Transverse colon (tissue), 4 donors: ENCODE measurements around the gene OGFOD1.

ENCODE experiments used
- EP300 ChIP-seq: sonication (generic); formaldehyde crosslinking; IDR thresholded peaks from one replicate; pipeline ENCODE4 v1.6.1; 2017; ENCODE audit warnings: antibody characterized with exemption, low read depth
- POLR2A ChIP-seq: fragments of 450-650 bp; IDR thresholded peaks from one replicate; pipeline ENCODE4 v1.6.1; 2016; ENCODE audit warnings: antibody characterized with exemption, mild to moderate bottlenecking, moderate library complexity
- POLR2AphosphoS5 ChIP-seq, 3 donors: sonication (generic); formaldehyde crosslinking; IDR thresholded peaks; one replicate each; pipeline ENCODE4 v1.6.1; 2016; ENCODE audit warnings: antibody characterized with exemption in 3 of 3
- TF ChIP-seq, protein P1 (sequence below), 5 experiments: fragments of 200-600 bp in 3 of 5; fragments of 450-650 bp in 2 of 5; sonication (generic) in 3 of 5; IDR thresholded peaks; 1 replicate in 2 of 5; 2 replicates in 3 of 5; pipeline ENCODE4 v1.5.1; 2016 to 2017; ENCODE audit warnings: antibody characterized with exemption in 5 of 5, inconsistent platforms in 3 of 5, mild to moderate bottlenecking in 2 of 5, moderate library complexity in 1 of 5

DNA sequence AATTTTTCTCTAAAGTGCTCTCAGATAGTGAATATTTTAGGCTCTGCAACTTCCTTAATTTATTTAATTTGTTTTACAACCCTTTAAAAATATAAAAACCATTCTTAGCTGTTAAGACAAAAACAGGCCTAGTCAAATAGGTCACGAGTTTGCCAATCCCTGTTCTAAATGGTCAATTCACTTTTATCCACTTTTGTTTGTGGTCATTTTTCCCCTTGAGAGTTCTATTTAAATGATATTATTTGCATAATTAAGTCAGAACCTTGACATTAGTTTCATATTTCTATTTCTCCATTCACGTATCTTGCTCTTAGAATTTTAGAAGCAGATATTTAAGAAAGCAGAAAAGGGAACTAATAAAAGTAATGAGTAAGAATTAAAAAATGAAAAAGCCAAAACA, 30.0 kb upstream of the OGFOD1 start:
- TF ChIP-seq, protein P1, sequence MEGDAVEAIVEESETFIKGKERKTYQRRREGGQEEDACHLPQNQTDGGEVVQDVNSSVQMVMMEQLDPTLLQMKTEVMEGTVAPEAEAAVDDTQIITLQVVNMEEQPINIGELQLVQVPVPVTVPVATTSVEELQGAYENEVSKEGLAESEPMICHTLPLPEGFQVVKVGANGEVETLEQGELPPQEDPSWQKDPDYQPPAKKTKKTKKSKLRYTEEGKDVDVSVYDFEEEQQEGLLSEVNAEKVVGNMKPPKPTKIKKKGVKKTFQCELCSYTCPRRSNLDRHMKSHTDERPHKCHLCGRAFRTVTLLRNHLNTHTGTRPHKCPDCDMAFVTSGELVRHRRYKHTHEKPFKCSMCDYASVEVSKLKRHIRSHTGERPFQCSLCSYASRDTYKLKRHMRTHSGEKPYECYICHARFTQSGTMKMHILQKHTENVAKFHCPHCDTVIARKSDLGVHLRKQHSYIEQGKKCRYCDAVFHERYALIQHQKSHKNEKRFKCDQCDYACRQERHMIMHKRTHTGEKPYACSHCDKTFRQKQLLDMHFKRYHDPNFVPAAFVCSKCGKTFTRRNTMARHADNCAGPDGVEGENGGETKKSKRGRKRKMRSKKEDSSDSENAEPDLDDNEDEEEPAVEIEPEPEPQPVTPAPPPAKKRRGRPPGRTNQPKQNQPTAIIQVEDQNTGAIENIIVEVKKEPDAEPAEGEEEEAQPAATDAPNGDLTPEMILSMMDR (IDR thresholded peaks at IDR 0.05) = no peak
- TF ChIP-seq POLR2AphosphoS5 (IDR thresholded peaks at IDR 0.05) (no peak), EP300 (no peak), POLR2A (no peak)
